Stimulated activated naive CD8-positive, alpha-beta T cell treated with anti-CD3 and anti-CD28 coated beads, Interleukin-15, Interleukin-2, amounts not matched to agents 100 ng/mL and 50 ng/mL, for 24 hours (primary cell): ENCODE data around the gene RIMS1.
"Not testable (repeated sequence)": the region's sequence is repeated elsewhere in the genome, so short reads cannot be mapped to it uniquely, and the experiment has no call there.

ENCODE experiments used
- H3K27ac Mint-ChIP-seq: one replicate; pipeline ENCODE4 v1.8.0; 2021; ENCODE audit warnings: mild to moderate bottlenecking, mixed read lengths
- H3K27me3 Mint-ChIP-seq: one replicate; pipeline ENCODE4 v1.8.0; 2021; ENCODE audit warnings: mixed read lengths
- H3K36me3 Mint-ChIP-seq: one replicate; pipeline ENCODE4 v1.8.0; 2021; ENCODE audit warnings: low read depth, mixed read lengths
- H3K4me1 Mint-ChIP-seq: one replicate; pipeline ENCODE4 v1.8.0; 2021; ENCODE audit warnings: low read depth, mixed read lengths
- H3K4me3 Mint-ChIP-seq: one replicate; pipeline ENCODE4 v1.8.0; 2021; ENCODE audit warnings: mild to moderate bottlenecking, mixed read lengths
- H3K9me3 Mint-ChIP-seq: one replicate; pipeline ENCODE4 v1.8.0; 2021; ENCODE audit warnings: mixed read lengths

Gene RIMS1

GRCh38 chr6:72275888-72276287 lies 389.5 kb downstream of the RIMS1 start:
- Mint-ChIP-seq H3K9me3 (no peaks in the 10 kb centered on the region), H3K27ac (no peak overlapping the region)

GRCh38 chr6:72282201-72282600 lies 395.9 kb downstream of the RIMS1 start:
- no peaks in the 10 kb centered on the region for H3K36me3 Mint-ChIP-seq
- peaks cover 2% of the 10 kb centered on the region for H3K27me3 Mint-ChIP-seq
- no peak overlapping the region for H3K27ac Mint-ChIP-seq
- no peak overlapping the region for H3K4me3 Mint-ChIP-seq
- H3K4me1 Mint-ChIP-seq, result no peaks in the 10 kb centered on the region
- H3K9me3 Mint-ChIP-seq, result no peaks in the 10 kb centered on the region

More at GRCh38 chr6:72275888-72276287, 389.5 kb downstream of the RIMS1 start:
- Mint-ChIP-seq H3K4me3 (no peak overlapping the region), H3K27me3 (no peaks in the 10 kb centered on the region), H3K36me3 (no peaks in the 10 kb centered on the region), H3K4me1 (no peaks in the 10 kb centered on the region)

GRCh38 chr6:72283571-72283970 lies 397.2 kb downstream of the RIMS1 start:
- Mint-ChIP-seq H3K36me3 (no peaks in the 10 kb centered on the region), H3K27me3 (peaks cover 2% of the 10 kb centered on the region), H3K27ac (no peak overlapping the region), H3K4me3 (no peak overlapping the region), H3K9me3 (no peaks in the 10 kb centered on the region), H3K4me1 (no peaks in the 10 kb centered on the region)

- no peaks in the 10 kb centered on the region for H3K4me1 Mint-ChIP-seq
- H3K27ac Mint-ChIP-seq, result no peak overlapping the region
- H3K27me3 Mint-ChIP-seq, result peaks cover 2% of the 10 kb centered on the region
- no peak overlapping the region for H3K4me3 Mint-ChIP-seq
- H3K36me3 Mint-ChIP-seq, result no peaks in the 10 kb centered on the region
- H3K9me3 Mint-ChIP-seq, result no peaks in the 10 kb centered on the region
Measured at GRCh38 chr6:72286911-72287311, 400.6 kb downstream of the RIMS1 start.

GRCh38 chr6:72287801-72288200 lies 401.5 kb downstream of the RIMS1 start:
- peaks cover 2% of the 10 kb centered on the region for H3K27me3 Mint-ChIP-seq
- no peak overlapping the region for H3K4me3 Mint-ChIP-seq
- no peak overlapping the region for H3K27ac Mint-ChIP-seq
- H3K4me1 Mint-ChIP-seq, result no peaks in the 10 kb centered on the region
- no peaks in the 10 kb centered on the region for H3K36me3 Mint-ChIP-seq
- no peaks in the 10 kb centered on the region for H3K9me3 Mint-ChIP-seq

GRCh38 chr6:72288592-72288991 lies 402.2 kb downstream of the RIMS1 start:
- no peaks in the 10 kb centered on the region for H3K36me3 Mint-ChIP-seq
- H3K4me1 Mint-ChIP-seq, result no peaks in the 10 kb centered on the region
- no peak overlapping the region for H3K27ac Mint-ChIP-seq
- H3K9me3 Mint-ChIP-seq, result no peaks in the 10 kb centered on the region
- peaks cover 2% of the 10 kb centered on the region for H3K27me3 Mint-ChIP-seq
- H3K4me3 Mint-ChIP-seq, result no peak overlapping the region

GRCh38 chr6:72290620-72291019 lies 404.3 kb downstream of the RIMS1 start:
- Mint-ChIP-seq H3K4me1 (no peaks in the 10 kb centered on the region), H3K9me3 (no peaks in the 10 kb centered on the region), H3K36me3 (no peaks in the 10 kb centered on the region), H3K4me3 (no peak overlapping the region), H3K27ac (no peak overlapping the region), H3K27me3 (no peaks in the 10 kb centered on the region)

- H3K36me3 Mint-ChIP-seq, result no peaks in the 10 kb centered on the region
Measured at GRCh38 chr6:72296375-72296774, 410.0 kb downstream of the RIMS1 start.

GRCh38 chr6:72305971-72306370 lies 419.6 kb downstream of the RIMS1 start:
- H3K36me3 Mint-ChIP-seq, result no peaks in the 10 kb centered on the region
- no peaks in the 10 kb centered on the region for H3K27me3 Mint-ChIP-seq
- no peak overlapping the region for H3K4me3 Mint-ChIP-seq
- H3K9me3 Mint-ChIP-seq, result no peaks in the 10 kb centered on the region
- no peak overlapping the region for H3K27ac Mint-ChIP-seq
- H3K4me1 Mint-ChIP-seq, result no peaks in the 10 kb centered on the region

More at GRCh38 chr6:72296375-72296774, 410.0 kb downstream of the RIMS1 start:
- Mint-ChIP-seq H3K27me3 (no peaks in the 10 kb centered on the region), H3K9me3 (no peaks in the 10 kb centered on the region), H3K27ac (no peak overlapping the region), H3K4me3 (no peak overlapping the region), H3K4me1 (no peaks in the 10 kb centered on the region)

- Mint-ChIP-seq H3K36me3 (no peaks in the 10 kb centered on the region), H3K9me3 (no peaks in the 10 kb centered on the region), H3K4me1 (no peaks in the 10 kb centered on the region), H3K27me3 (no peaks in the 10 kb centered on the region), H3K27ac (no peak overlapping the region), H3K4me3 (no peak overlapping the region)
Measured at GRCh38 chr6:72316675-72317380, 430.5 kb downstream of the RIMS1 start.

GRCh38 chr6:72321788-72322187 lies 435.4 kb downstream of the RIMS1 start:
- Mint-ChIP-seq H3K27me3 (no peaks in the 10 kb centered on the region), H3K4me3 (no peak overlapping the region), H3K4me1 (no peaks in the 10 kb centered on the region), H3K9me3 (no peaks in the 10 kb centered on the region), H3K27ac (no peak overlapping the region), H3K36me3 (no peaks in the 10 kb centered on the region)

- Mint-ChIP-seq H3K9me3 (no peaks in the 10 kb centered on the region), H3K27me3 (no peaks in the 10 kb centered on the region), H3K4me3 (no peak overlapping the region), H3K36me3 (no peaks in the 10 kb centered on the region), H3K27ac (no peak overlapping the region), H3K4me1 (no peaks in the 10 kb centered on the region)
Measured at GRCh38 chr6:72322771-72323170, 436.4 kb downstream of the RIMS1 start.

GRCh38 chr6:72324591-72324990 lies 438.2 kb downstream of the RIMS1 start:
- H3K36me3 Mint-ChIP-seq, result no peaks in the 10 kb centered on the region
- no peak overlapping the region for H3K27ac Mint-ChIP-seq
- no peak overlapping the region for H3K4me3 Mint-ChIP-seq
- no peaks in the 10 kb centered on the region for H3K9me3 Mint-ChIP-seq
- no peaks in the 10 kb centered on the region for H3K27me3 Mint-ChIP-seq
- no peaks in the 10 kb centered on the region for H3K4me1 Mint-ChIP-seq

- H3K36me3 Mint-ChIP-seq, result no peaks in the 10 kb centered on the region
- no peak overlapping the region for H3K27ac Mint-ChIP-seq
- no peaks in the 10 kb centered on the region for H3K4me1 Mint-ChIP-seq
- H3K27me3 Mint-ChIP-seq, result peaks cover 4% of the 10 kb centered on the region
- no peak overlapping the region for H3K4me3 Mint-ChIP-seq
- no peaks in the 10 kb centered on the region for H3K9me3 Mint-ChIP-seq
Measured at GRCh38 chr6:72328775-72329174, 442.4 kb downstream of the RIMS1 start.

GRCh38 chr6:72335203-72335602 lies 448.9 kb downstream of the RIMS1 start:
- H3K9me3 Mint-ChIP-seq, H3K27ac Mint-ChIP-seq, H3K4me1 Mint-ChIP-seq, H3K36me3 Mint-ChIP-seq, H3K27me3 Mint-ChIP-seq, H3K4me3 Mint-ChIP-seq: not testable (repeated sequence)

- H3K4me3 Mint-ChIP-seq, result no peak overlapping the region
- no peak overlapping the region for H3K27ac Mint-ChIP-seq
- no peaks in the 10 kb centered on the region for H3K9me3 Mint-ChIP-seq
- no peaks in the 10 kb centered on the region for H3K4me1 Mint-ChIP-seq
- H3K36me3 Mint-ChIP-seq, result no peaks in the 10 kb centered on the region
- H3K27me3 Mint-ChIP-seq, result peaks cover 11% of the 10 kb centered on the region
Measured at GRCh38 chr6:72348926-72349325, 462.6 kb downstream of the RIMS1 start.
